HepG2 (cell line): ENCODE measurements around the gene CEP83. TPM values are rescaled to one million over a fixed set of nuclear protein-coding genes. Genes with fewer than 3 reads are reported as not detected.

Experiments used
- CBX1 ChIP-seq: IDR thresholded peaks from one replicate; pipeline ENCODE4 v1.6.1; 2016; ENCODE audit warnings: antibody characterized with exemption, low read depth
- CENPX ChIP-seq: sonication (generic); formaldehyde crosslinking; IDR thresholded peaks from 2 replicates; pipeline ENCODE4 v1.9.0; 2021; ENCODE audit warnings: mild to moderate bottlenecking, missing genetic modification reagents, moderate library complexity
- ELF3 ChIP-seq: IDR thresholded peaks from 2 replicates; pipeline ENCODE4 v1.6.1; 2016; ENCODE audit warnings: missing genetic modification reagents, missing compliant biosample characterization
- JUND ChIP-seq: sonication (generic); formaldehyde crosslinking; IDR thresholded peaks from 2 replicates; pipeline ENCODE4 v1.8.0; 2022; ENCODE audit warnings: mild to moderate bottlenecking, missing genetic modification reagents
- NFYB ChIP-seq: sonication (generic); formaldehyde crosslinking; IDR thresholded peaks from 2 replicates; pipeline ENCODE4 v1.4.0; 2020; ENCODE audit warnings: missing genetic modification reagents
- PAX8 ChIP-seq: sonication (generic); formaldehyde crosslinking; IDR thresholded peaks from 2 replicates; pipeline ENCODE4 v1.8.0; 2022; ENCODE audit warnings: mild to moderate bottlenecking, missing genetic modification reagents, borderline replicate concordance
- SRF ChIP-seq: IDR thresholded peaks from 2 replicates; pipeline ENCODE4 v1.6.1; 2011; ENCODE audit warnings: mild to moderate bottlenecking, low read depth, low read length, moderate library complexity
- SRY ChIP-seq: sonication (generic); formaldehyde crosslinking; IDR thresholded peaks from 2 replicates; pipeline ENCODE4 v1.8.0; 2022; ENCODE audit warnings: mild to moderate bottlenecking, missing genetic modification reagents
- ZIK1 ChIP-seq: sonication (generic); formaldehyde crosslinking; IDR thresholded peaks from 2 replicates; pipeline ENCODE4 v1.5.0; 2020; ENCODE audit warnings: mild to moderate bottlenecking, low read depth, missing genetic modification reagents, borderline replicate concordance
- ZKSCAN5 ChIP-seq: sonication (generic); formaldehyde crosslinking; IDR thresholded peaks from 2 replicates; pipeline ENCODE4 v1.5.1; 2020; ENCODE audit warnings: mild to moderate bottlenecking, missing genetic modification reagents
- ZNF430 ChIP-seq: sonication (generic); formaldehyde crosslinking; IDR thresholded peaks from 2 replicates; pipeline ENCODE4 v1.9.0; 2021; ENCODE audit warnings: mild to moderate bottlenecking, missing genetic modification reagents
- ZNF550 ChIP-seq: sonication (generic); formaldehyde crosslinking; IDR thresholded peaks from 2 replicates; pipeline ENCODE4 v1.4.0; 2020; ENCODE audit warnings: mild to moderate bottlenecking, missing genetic modification reagents, borderline replicate concordance
- ZNF589 ChIP-seq: sonication (generic); formaldehyde crosslinking; conservative IDR thresholded peaks from 2 replicates; pipeline ENCODE4 v1.8.0; 2022; ENCODE audit warnings: mild to moderate bottlenecking, moderate library complexity, missing genetic modification reagents
- polyA plus RNA-seq, 8 experiments: library from polyadenylated mRNA; depleted of rRNA in 3 of 8; stranded (reverse) in 7 of 8; unstranded in 1 of 8; fragments of >200 nt; fragmentation: Illumina TruSeq in 4 of 8; extraction: Trizol in 4 of 8; gene quantifications; 2 replicates each; pipeline versions ENCODE4 v1.2.1 to v1.2.3, GENCODE V29; 2011 to 2016; ENCODE audit warnings: low read depth in 4 of 8, missing spikeins in 1 of 8, mixed read lengths in 1 of 8; ENCODE audit not compliant: insufficient read depth in 1 of 8
- total RNA-seq, 5 experiments: library from RNA; depleted of rRNA; stranded (reverse); fragments of >200 nt; fragmentation: Illumina TruSeq; extraction: Trizol; gene quantifications; 2 replicates each; pipeline ENCODE4 v1.2.3, GENCODE V29; 2016; ENCODE audit warnings: low read depth in 1 of 5
- TF ChIP-seq, protein P1 (sequence below): sonication (generic); formaldehyde crosslinking; IDR thresholded peaks from 2 replicates; pipeline ENCODE4 v1.4.0; 2020; ENCODE audit warnings: missing genetic modification reagents
- TF ChIP-seq, protein P2 (sequence below): sonication (generic); formaldehyde crosslinking; IDR thresholded peaks from 2 replicates; pipeline ENCODE4 v1.5.0; 2020; ENCODE audit warnings: missing genetic modification reagents
- TF ChIP-seq, protein P3 (sequence below): sonication (generic); formaldehyde crosslinking; IDR thresholded peaks from 2 replicates; pipeline ENCODE4 v1.5.0; 2020; ENCODE audit warnings: missing genetic modification reagents
- TF ChIP-seq, protein P4 (sequence below): sonication (generic); formaldehyde crosslinking; conservative IDR thresholded peaks from 2 replicates; pipeline ENCODE4 v1.8.0; 2022; ENCODE audit warnings: low read depth, missing genetic modification reagents
- TF ChIP-seq, protein P5 (sequence below): sonication (generic); formaldehyde crosslinking; IDR thresholded peaks from 2 replicates; pipeline ENCODE4 v1.5.1; 2020; ENCODE audit warnings: mild to moderate bottlenecking, missing genetic modification reagents, moderate library complexity

CEP83 gene
- total and polyA plus RNA-seq, 2 of the 13 experiments (the other 11 are each of a cell fraction or from before 2014, with no cell fraction given): 6.2 to 19.2 TPM

DNA sequence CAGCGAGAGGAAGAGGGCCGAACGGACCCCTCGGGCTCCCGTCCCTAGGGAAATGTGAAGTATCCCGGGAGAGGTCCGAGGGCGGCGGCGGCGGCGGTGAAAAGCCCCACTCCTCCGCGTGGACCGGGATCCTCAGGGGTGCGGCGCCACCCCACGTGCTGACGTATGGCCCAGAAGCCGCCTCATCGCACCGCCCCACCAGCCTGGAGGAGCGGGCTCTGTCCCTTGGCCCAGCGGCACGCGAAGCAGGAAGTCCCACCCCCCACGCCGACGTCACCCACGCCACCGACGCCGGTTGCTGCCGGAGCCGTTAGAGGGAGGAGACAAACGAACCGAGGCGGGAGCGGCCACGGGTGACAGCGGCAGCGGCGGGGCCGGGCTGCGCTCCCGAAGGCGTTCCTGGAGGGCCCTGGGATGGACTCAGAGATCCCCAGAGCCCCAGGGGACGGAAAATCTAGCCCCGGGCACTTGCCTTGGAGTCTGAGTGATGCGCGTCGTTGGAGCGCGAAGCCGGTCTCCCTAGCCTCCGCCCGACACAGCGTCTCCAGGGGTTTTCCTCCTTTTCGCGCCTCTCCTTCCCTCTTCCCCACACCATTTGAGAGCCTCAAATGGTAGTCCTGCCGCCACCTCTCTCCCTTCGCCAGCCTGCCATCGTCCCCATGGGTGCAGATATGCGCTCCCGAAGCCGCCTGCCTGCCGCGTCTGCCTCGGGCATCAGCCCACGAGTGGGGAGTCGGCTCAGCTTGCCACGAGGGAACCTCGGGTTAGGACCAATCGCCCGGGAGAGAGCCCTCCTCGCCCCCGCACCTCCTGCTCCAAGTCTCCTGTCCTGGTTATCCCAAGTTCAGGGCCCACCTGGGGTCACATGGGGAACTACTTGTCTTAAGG, at the start of gene CEP83 (continued):
- TF ChIP-seq, protein P1, sequence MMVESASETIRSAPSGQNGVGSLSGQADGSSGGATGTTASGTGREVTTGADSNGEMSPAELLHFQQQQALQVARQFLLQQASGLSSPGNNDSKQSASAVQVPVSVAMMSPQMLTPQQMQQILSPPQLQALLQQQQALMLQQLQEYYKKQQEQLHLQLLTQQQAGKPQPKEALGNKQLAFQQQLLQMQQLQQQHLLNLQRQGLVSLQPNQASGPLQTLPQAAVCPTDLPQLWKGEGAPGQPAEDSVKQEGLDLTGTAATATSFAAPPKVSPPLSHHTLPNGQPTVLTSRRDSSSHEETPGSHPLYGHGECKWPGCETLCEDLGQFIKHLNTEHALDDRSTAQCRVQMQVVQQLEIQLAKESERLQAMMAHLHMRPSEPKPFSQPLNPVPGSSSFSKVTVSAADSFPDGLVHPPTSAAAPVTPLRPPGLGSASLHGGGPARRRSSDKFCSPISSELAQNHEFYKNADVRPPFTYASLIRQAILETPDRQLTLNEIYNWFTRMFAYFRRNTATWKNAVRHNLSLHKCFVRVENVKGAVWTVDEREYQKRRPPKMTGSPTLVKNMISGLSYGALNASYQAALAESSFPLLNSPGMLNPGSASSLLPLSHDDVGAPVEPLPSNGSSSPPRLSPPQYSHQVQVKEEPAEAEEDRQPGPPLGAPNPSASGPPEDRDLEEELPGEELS (CRISPR knock-in tag): no peak
- TF ChIP-seq ZNF430 (CRISPR knock-in tag) (peak; percentile 86), CENPX (CRISPR knock-in tag) (no peak), ELF3 (CRISPR knock-in tag) (no peak), ZNF589 (CRISPR knock-in tag) (no peak), ZNF550 (CRISPR knock-in tag) (no peak), ZIK1 (no peak), CBX1 (no peak), JUND (CRISPR knock-in tag) (peak; percentile 45; the same call in 1 of the 2 replicates), NFYB (peak; percentile 71), SRF (no peak), ZKSCAN5 (CRISPR knock-in tag) (peak; percentile 20; the same call in 1 of the 2 replicates), SRY (peak; percentile 90), PAX8 (CRISPR knock-in tag) (no peak; the same call in 1 of the 2 replicates)
- TF ChIP-seq, protein P2, sequence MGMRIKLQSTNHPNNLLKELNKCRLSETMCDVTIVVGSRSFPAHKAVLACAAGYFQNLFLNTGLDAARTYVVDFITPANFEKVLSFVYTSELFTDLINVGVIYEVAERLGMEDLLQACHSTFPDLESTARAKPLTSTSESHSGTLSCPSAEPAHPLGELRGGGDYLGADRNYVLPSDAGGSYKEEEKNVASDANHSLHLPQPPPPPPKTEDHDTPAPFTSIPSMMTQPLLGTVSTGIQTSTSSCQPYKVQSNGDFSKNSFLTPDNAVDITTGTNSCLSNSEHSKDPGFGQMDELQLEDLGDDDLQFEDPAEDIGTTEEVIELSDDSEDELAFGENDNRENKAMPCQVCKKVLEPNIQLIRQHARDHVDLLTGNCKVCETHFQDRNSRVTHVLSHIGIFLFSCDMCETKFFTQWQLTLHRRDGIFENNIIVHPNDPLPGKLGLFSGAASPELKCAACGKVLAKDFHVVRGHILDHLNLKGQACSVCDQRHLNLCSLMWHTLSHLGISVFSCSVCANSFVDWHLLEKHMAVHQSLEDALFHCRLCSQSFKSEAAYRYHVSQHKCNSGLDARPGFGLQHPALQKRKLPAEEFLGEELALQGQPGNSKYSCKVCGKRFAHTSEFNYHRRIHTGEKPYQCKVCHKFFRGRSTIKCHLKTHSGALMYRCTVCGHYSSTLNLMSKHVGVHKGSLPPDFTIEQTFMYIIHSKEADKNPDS: no peak
- TF ChIP-seq, protein P3, sequence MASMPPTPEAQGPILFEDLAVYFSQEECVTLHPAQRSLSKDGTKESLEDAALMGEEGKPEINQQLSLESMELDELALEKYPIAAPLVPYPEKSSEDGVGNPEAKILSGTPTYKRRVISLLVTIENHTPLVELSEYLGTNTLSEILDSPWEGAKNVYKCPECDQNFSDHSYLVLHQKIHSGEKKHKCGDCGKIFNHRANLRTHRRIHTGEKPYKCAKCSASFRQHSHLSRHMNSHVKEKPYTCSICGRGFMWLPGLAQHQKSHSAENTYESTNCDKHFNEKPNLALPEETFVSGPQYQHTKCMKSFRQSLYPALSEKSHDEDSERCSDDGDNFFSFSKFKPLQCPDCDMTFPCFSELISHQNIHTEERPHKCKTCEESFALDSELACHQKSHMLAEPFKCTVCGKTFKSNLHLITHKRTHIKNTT (CRISPR knock-in tag): no peak
- TF ChIP-seq, protein P4, sequence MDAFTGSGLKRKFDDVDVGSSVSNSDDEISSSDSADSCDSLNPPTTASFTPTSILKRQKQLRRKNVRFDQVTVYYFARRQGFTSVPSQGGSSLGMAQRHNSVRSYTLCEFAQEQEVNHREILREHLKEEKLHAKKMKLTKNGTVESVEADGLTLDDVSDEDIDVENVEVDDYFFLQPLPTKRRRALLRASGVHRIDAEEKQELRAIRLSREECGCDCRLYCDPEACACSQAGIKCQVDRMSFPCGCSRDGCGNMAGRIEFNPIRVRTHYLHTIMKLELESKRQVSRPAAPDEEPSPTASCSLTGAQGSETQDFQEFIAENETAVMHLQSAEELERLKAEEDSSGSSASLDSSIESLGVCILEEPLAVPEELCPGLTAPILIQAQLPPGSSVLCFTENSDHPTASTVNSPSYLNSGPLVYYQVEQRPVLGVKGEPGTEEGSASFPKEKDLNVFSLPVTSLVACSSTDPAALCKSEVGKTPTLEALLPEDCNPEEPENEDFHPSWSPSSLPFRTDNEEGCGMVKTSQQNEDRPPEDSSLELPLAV (CRISPR knock-in tag): no peak
- TF ChIP-seq, protein P5, sequence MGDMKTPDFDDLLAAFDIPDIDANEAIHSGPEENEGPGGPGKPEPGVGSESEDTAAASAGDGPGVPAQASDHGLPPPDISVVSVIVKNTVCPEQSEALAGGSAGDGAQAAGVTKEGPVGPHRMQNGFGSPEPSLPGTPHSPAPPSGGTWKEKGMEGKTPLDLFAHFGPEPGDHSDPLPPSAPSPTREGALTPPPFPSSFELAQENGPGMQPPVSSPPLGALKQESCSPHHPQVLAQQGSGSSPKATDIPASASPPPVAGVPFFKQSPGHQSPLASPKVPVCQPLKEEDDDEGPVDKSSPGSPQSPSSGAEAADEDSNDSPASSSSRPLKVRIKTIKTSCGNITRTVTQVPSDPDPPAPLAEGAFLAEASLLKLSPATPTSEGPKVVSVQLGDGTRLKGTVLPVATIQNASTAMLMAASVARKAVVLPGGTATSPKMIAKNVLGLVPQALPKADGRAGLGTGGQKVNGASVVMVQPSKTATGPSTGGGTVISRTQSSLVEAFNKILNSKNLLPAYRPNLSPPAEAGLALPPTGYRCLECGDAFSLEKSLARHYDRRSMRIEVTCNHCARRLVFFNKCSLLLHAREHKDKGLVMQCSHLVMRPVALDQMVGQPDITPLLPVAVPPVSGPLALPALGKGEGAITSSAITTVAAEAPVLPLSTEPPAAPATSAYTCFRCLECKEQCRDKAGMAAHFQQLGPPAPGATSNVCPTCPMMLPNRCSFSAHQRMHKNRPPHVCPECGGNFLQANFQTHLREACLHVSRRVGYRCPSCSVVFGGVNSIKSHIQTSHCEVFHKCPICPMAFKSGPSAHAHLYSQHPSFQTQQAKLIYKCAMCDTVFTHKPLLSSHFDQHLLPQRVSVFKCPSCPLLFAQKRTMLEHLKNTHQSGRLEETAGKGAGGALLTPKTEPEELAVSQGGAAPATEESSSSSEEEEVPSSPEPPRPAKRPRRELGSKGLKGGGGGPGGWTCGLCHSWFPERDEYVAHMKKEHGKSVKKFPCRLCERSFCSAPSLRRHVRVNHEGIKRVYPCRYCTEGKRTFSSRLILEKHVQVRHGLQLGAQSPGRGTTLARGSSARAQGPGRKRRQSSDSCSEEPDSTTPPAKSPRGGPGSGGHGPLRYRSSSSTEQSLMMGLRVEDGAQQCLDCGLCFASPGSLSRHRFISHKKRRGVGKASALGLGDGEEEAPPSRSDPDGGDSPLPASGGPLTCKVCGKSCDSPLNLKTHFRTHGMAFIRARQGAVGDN (CRISPR knock-in tag): peak; percentile 98
